Measurements from ENCODE around the gene SDK1. TPM values are rescaled to one million over a fixed set of nuclear protein-coding genes. Genes with fewer than 3 reads are reported as not detected.

Gene SDK1
- total RNA-seq, 4 donors from 2014 or later = 3.7 to 80.9 (median 13.1) TPM

DNA sequence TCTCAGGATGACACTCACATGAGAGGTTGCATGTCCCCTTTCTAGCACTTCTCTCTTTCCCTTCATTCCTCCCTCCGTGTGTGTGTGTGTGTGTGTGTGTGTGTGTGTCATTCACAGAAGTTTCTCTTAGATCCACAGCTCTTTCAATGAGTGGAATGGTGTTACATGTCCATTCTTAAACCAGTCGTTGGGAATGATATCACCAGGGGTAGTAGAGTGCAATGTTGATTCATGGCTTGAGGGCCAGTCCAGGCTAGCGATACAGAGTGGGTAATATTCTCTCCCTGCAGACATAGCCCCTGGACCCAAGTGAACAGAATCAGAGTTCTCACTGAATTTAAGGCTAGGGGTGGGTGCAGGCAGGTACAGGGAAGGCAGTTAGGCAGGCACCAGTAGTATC is 187.8 kb downstream of the SDK1 start:
- H3K36me3 ChIP-seq = no peaks in the 10 kb centered on the region
- TF ChIP-seq, protein P1, sequence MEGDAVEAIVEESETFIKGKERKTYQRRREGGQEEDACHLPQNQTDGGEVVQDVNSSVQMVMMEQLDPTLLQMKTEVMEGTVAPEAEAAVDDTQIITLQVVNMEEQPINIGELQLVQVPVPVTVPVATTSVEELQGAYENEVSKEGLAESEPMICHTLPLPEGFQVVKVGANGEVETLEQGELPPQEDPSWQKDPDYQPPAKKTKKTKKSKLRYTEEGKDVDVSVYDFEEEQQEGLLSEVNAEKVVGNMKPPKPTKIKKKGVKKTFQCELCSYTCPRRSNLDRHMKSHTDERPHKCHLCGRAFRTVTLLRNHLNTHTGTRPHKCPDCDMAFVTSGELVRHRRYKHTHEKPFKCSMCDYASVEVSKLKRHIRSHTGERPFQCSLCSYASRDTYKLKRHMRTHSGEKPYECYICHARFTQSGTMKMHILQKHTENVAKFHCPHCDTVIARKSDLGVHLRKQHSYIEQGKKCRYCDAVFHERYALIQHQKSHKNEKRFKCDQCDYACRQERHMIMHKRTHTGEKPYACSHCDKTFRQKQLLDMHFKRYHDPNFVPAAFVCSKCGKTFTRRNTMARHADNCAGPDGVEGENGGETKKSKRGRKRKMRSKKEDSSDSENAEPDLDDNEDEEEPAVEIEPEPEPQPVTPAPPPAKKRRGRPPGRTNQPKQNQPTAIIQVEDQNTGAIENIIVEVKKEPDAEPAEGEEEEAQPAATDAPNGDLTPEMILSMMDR (IDR thresholded peaks at IDR 0.05) = no peak
- TF ChIP-seq POLR2A (IDR thresholded peaks at IDR 0.05) = no peak
- H3K4me3 ChIP-seq = no peak overlapping the region
- H3K4me1 ChIP-seq = no peaks in the 10 kb centered on the region
- H3K27ac ChIP-seq = no peak overlapping the region
- H3K27me3 ChIP-seq = no peaks in the 10 kb centered on the region
- no peaks in the 10 kb centered on the region for H3K9me3 ChIP-seq
- DNase-seq = no peak

DNA sequence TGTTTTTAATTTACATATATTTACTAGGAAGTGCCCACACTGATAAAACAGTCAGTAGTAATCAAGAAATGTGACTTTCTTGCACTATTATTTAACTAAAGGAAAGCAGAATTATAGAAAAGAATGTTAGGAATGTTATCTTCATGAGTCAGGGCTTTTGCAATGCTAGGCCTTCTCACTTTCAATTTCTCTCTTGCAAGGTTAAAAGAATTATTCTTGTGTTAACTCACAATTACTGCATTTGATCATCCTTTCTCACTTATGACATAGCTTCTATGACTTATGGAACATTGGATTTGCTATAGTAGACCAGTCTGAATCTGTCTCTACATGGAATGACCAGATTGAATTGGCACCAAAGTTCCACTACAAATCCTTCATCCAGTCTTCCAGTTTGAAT is 192.4 kb downstream of the SDK1 start:
- H3K4me1 ChIP-seq = no peaks in the 10 kb centered on the region
- no peak for DNase-seq
- no peak for TF ChIP-seq POLR2A (IDR thresholded peaks at IDR 0.05)
- TF ChIP-seq, protein P1 (IDR thresholded peaks at IDR 0.05) = no peak
- no peaks in the 10 kb centered on the region for H3K36me3 ChIP-seq
- no peaks in the 10 kb centered on the region for H3K9me3 ChIP-seq
- no peak overlapping the region for H3K4me3 ChIP-seq
- no peak overlapping the region for H3K27ac ChIP-seq
- no peaks in the 10 kb centered on the region for H3K27me3 ChIP-seq

DNA sequence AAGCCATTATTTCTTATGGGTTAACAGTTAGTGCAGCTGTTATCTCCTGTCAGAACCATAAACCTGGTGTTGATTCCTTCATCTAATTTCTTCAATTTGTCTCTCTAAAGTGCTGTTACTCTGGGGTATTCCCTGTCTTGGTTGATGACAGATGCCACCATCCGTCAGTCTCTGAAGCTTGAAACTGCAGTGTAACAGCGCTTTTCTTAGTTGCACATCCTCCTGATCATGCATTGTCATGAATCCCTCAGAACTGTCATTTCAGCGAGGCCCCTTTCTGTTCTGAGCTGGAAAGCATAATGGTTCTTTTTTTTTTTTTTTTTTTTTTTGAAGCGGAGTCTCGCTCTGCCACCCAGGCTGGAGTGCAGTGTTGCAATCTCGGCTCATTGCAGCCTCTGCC is 193.9 kb downstream of the SDK1 start:
- Histone ChIP-seq H3K4me3 (no peak overlapping the region), H3K9me3 (no peaks in the 10 kb centered on the region), H3K4me1 (no peaks in the 10 kb centered on the region), H3K36me3 (no peaks in the 10 kb centered on the region), H3K27me3 (no peaks in the 10 kb centered on the region), H3K27ac (no peak overlapping the region)
- no peak for DNase-seq
- no peak for TF ChIP-seq POLR2A (IDR thresholded peaks at IDR 0.05)
- TF ChIP-seq, protein P1 (IDR thresholded peaks at IDR 0.05) = no peak

DNA sequence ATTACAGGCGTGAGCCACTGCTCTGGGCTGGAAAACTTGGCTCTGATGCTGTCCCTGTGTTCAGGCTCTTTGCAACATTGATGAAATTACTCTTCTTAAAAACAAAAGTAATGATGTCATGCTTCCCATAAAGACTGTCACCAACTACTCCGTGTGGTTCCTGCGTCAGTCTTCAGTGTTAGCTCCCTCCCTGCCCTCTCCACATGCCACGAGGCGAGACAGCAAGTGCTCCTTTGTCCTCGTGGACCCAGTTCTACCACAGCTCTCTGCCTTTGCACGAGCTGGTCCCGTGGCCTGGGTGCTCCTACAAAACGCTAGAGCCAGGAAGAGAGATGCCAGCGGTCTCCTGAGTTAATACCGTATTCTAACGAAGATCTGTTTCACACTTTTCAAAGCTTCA is 194.5 kb downstream of the SDK1 start:
- no peak overlapping the region for H3K27ac ChIP-seq
- no peaks in the 10 kb centered on the region for H3K27me3 ChIP-seq
- H3K4me1 ChIP-seq = no peaks in the 10 kb centered on the region
- no peaks in the 10 kb centered on the region for H3K36me3 ChIP-seq
- no peak for DNase-seq
- H3K9me3 ChIP-seq = no peaks in the 10 kb centered on the region
- TF ChIP-seq, protein P1 (IDR thresholded peaks at IDR 0.05) = no peak
- TF ChIP-seq POLR2A (IDR thresholded peaks at IDR 0.05) = no peak
- H3K4me3 ChIP-seq = no peak overlapping the region

DNA sequence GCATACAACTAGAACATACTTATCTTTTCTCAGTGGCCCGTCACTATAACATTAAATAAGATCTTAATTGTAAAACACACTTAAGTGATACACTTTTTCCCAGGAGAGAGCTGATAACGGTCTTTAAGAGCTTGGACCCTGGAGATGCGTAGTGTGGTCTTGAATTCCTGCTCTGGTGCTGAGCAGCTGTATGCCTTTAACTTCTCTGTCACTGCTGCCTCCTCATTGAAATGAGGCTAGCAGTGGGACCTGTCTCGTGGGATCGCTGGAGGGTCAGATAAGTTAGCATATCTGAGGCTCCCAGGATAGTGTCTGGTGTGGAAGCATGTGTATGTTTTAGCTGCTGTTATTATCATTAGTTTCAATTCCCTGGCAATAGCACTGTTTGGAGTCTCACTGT is 194.9 kb downstream of the SDK1 start:
- Histone ChIP-seq H3K4me1 (no peaks in the 10 kb centered on the region), H3K36me3 (no peaks in the 10 kb centered on the region), H3K27ac (no peak overlapping the region), H3K4me3 (no peak overlapping the region), H3K27me3 (no peaks in the 10 kb centered on the region), H3K9me3 (no peaks in the 10 kb centered on the region)
- no peak for DNase-seq
- TF ChIP-seq POLR2A (IDR thresholded peaks at IDR 0.05) = no peak
- TF ChIP-seq, protein P1 (IDR thresholded peaks at IDR 0.05) = no peak

DNA sequence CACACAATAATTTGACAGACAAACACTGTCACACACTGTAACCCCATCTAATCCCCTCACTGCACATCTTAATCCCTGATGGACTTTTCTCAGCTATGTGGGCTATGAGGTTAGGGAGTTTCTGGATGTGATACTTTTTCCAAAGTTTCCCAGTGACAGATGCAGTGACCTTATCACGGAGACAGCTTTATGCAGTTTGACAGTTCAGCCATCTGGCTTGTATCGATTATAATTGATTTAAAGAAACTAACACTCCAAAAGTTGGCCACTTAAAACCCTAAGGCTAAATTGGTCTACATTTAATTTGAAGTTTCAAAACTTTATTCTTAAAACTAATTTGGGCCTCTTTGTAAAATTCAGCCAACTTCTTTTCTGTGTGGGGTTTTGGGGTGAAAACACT is 196.7 kb downstream of the SDK1 start:
- no peak for DNase-seq
- Histone ChIP-seq H3K4me1 (no peaks in the 10 kb centered on the region), H3K36me3 (no peaks in the 10 kb centered on the region), H3K27me3 (no peaks in the 10 kb centered on the region), H3K27ac (no peak overlapping the region), H3K9me3 (no peaks in the 10 kb centered on the region), H3K4me3 (no peak overlapping the region)
- TF ChIP-seq, protein P1 (IDR thresholded peaks at IDR 0.05) = no peak
- TF ChIP-seq POLR2A (IDR thresholded peaks at IDR 0.05) = no peak
